ENCODE measurements around the gene DYTN.
"Not testable (repeated sequence)": the region's sequence is repeated elsewhere in the genome, so short reads cannot be mapped to it uniquely, and the experiment has no call there.

Gene DYTN

GRCh38 chr2:206718296-206718695, at the start of gene DYTN:
Gene DYTN, minus strand, starts transcription at chr2:206718396. Its CDS starts 117 bp downstream, at chr2:206718279.
- DNase-seq = no peak

GRCh38 chr2:206766057-206766930, 48.1 kb upstream of the DYTN start:
- no peak for DNase-seq

- DNase-seq = peak; percentile 82
Observed at GRCh38 chr2:206765242-206766056, 47.3 kb upstream of the DYTN start, which contains the start of the genes FASTKD2 and MDH1B. Gene FASTKD2, plus strand, starts transcription at chr2:206765606. Its CDS starts 1,088 bp downstream, at chr2:206766694. Gene MDH1B, minus strand, starts transcription at chr2:206765328. Its CDS starts 57 bp downstream, at chr2:206765271.

- DNase-seq = no peak
Observed at GRCh38 chr2:206764673-206765241, 46.6 kb upstream of the DYTN start.

- no peak for DNase-seq
Observed at GRCh38 chr2:206756816-206757215, 38.6 kb upstream of the DYTN start.

GRCh38 chr2:206740800-206741199, 22.6 kb upstream of the DYTN start:
- no peak for DNase-seq

- no peak for DNase-seq
Observed at GRCh38 chr2:206739271-206739670, 21.1 kb upstream of the DYTN start.

- DNase-seq = no peak
Observed at GRCh38 chr2:206736935-206737334, 18.7 kb upstream of the DYTN start.

- DNase-seq = no peak
Observed at GRCh38 chr2:206733341-206733740, 15.1 kb upstream of the DYTN start.

- DNase-seq = no peak
Observed at GRCh38 chr2:206728277-206729199, 10.3 kb upstream of the DYTN start.

- DNase-seq = no peak
Observed at GRCh38 chr2:206727287-206727686, 9.1 kb upstream of the DYTN start.

- DNase-seq = no peak
Observed at GRCh38 chr2:206723288-206723687, 5.1 kb upstream of the DYTN start.

GRCh38 chr2:206721256-206721920, 3.2 kb upstream of the DYTN start:
- DNase-seq = no peak

- no peak for DNase-seq
Observed at GRCh38 chr2:206716623-206717022, 1.6 kb downstream of the DYTN start.

- DNase-seq = not testable (repeated sequence)
Observed at GRCh38 chr2:206715183-206715582, 3.0 kb downstream of the DYTN start.

GRCh38 chr2:206713746-206714145, 4.5 kb downstream of the DYTN start:
- no peak for DNase-seq

- DNase-seq = no peak
Observed at GRCh38 chr2:206708286-206708685, 9.9 kb downstream of the DYTN start.

- no peak for DNase-seq
Observed at GRCh38 chr2:206707164-206707701, 11.0 kb downstream of the DYTN start.

- DNase-seq = no peak
Observed at GRCh38 chr2:206701952-206702605, 16.1 kb downstream of the DYTN start.

GRCh38 chr2:206700156-206700555, 18.0 kb downstream of the DYTN start:
- DNase-seq = no peak

- DNase-seq = no peak
Observed at GRCh38 chr2:206698811-206699210, 19.4 kb downstream of the DYTN start.

Measured in stimulated activated naive CD4-positive, alpha-beta T cell treated with Interleukin-2 at 50 U/mL for 16 hours (primary cell).